Thyroid gland (tissue), 4 donors: ENCODE results near the gene MTHFS. TPM values are rescaled to one million over a fixed set of nuclear protein-coding genes. Genes with fewer than 3 reads are reported as not detected.
"Not testable (repeated sequence)": the region's sequence is repeated elsewhere in the genome, so short reads cannot be mapped to it uniquely, and the experiment has no call there.

Experiments used
- DNase-seq, 2 donors: peaks; one replicate each; pipeline ENCODE4 v3.0.0-alpha.2; 2019
- H3K27ac ChIP-seq, 3 donors: fragments of 200-600 bp; sonication (generic); 1 replicate in 2 of 3; 2 replicates in 1 of 3; pipeline ENCODE4 v1.5.1; 2016 to 2019; ENCODE audit warnings: mild to moderate bottlenecking in 1 of 3, moderate library complexity in 1 of 3
- H3K27me3 ChIP-seq: fragments of 200-600 bp; sonication (generic); one replicate; pipeline ENCODE4 v1.5.1; 2019
- H3K36me3 ChIP-seq, 2 donors: fragments of 200-600 bp; sonication (generic); one replicate each; pipeline ENCODE4 v1.5.1; 2016 to 2019
- H3K4me1 ChIP-seq, 2 donors: fragments of 200-600 bp; sonication (generic); one replicate each; pipeline ENCODE4 v1.5.1; 2017 to 2019
- H3K4me3 ChIP-seq, 3 donors: fragments of 200-600 bp; sonication (generic); replicated peaks in 1 of 3; 1 replicate in 2 of 3; 2 replicates in 1 of 3; pipeline ENCODE4 v1.5.1; 2016; ENCODE audit warnings: mild to moderate bottlenecking in 1 of 3
- H3K9me3 ChIP-seq: fragments of 200-600 bp; sonication (generic); one replicate; pipeline ENCODE4 v1.5.1; 2017
- POLR2A ChIP-seq, 2 donors: fragments of 450-650 bp; IDR thresholded peaks; one replicate each; pipeline ENCODE4 v1.6.1; 2017; ENCODE audit warnings: antibody characterized with exemption in 2 of 2, mild to moderate bottlenecking in 2 of 2, moderate library complexity in 1 of 2
- WGBS, 2 donors: methylation state at CpG; one replicate each; pipeline ENCODE4 v1.1.5; 2017; 5-methylcytosine and 5-hydroxymethylcytosine counted together
- intact Hi-C: fragments of 100-400 bp; cut with DNase I; formaldehyde crosslinking; loops from one replicate; pipeline ENCODE4 v1.15.1; 2023
- total RNA-seq, 4 donors: library from RNA; depleted of rRNA; stranded (reverse); fragments of >200 nt; gene quantifications; one replicate each; pipeline ENCODE4 v1.2.3, GENCODE V29; 2016
- TF ChIP-seq, protein P1 (sequence below), 6 experiments: fragments of 200-600 bp in 3 of 6; fragments of 450-650 bp in 3 of 6; sonication (generic) in 3 of 6; IDR thresholded peaks; one replicate each; pipeline ENCODE4 v1.5.1; 2016 to 2019; ENCODE audit warnings: antibody characterized with exemption in 6 of 6, mild to moderate bottlenecking in 2 of 6, inconsistent platforms in 1 of 6, moderate library complexity in 1 of 6

Gene MTHFS
- total RNA-seq, 4 donors from 2014 or later: 18.2 to 29.5 (median 23.5) TPM

DNA sequence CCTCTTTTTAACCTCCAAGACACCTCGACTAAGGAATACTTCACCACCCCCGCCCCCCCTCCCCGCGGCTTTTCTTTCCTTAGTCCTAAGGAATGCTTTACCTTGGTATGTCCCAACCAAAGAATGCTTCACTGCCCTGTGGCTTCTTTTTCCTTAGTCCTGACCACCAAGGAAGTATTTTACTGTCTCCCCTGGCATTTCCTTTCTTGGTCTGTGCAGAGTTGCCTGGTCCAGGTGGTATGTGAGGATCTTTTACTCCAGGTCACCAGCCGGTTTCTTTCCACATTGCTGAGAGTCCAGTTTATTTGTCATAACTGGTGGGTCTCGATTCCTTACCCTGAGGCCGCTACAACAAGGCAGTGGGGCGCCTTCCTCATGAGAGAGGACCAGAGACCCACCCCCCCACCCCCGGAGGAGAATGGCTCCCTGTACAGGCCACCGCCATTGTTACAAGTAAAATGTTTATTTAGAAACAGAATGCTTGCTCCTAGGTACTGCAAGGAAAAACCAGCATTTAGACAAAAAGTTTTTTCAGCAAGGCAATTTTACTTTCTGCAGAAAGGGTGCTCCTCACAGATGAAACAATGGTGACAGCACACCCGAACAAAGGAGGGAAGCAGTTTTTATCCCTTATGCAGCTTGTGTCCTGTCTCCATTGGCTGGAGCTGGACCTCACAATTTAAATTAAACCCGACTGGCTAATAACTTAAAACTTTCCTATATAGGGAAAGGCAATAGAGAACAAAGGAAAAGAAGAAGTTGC lies 23.1 kb upstream of the MTHFS start:
- Histone ChIP-seq H3K27me3 (no peaks in the 10 kb centered on the region), H3K4me1 (peaks cover 4 to 8% of the 10 kb centered on the region in 2 donors), H3K9me3 (no peaks in the 10 kb centered on the region), H3K27ac (no peak overlapping the region), H3K4me3 (no peak overlapping the region), H3K36me3 (peaks cover 0 to 6% of the 10 kb centered on the region in 2 donors)
- DNase-seq: no peak
- no peak for TF ChIP-seq POLR2A (IDR thresholded peaks at IDR 0.05)
- TF ChIP-seq, protein P1, sequence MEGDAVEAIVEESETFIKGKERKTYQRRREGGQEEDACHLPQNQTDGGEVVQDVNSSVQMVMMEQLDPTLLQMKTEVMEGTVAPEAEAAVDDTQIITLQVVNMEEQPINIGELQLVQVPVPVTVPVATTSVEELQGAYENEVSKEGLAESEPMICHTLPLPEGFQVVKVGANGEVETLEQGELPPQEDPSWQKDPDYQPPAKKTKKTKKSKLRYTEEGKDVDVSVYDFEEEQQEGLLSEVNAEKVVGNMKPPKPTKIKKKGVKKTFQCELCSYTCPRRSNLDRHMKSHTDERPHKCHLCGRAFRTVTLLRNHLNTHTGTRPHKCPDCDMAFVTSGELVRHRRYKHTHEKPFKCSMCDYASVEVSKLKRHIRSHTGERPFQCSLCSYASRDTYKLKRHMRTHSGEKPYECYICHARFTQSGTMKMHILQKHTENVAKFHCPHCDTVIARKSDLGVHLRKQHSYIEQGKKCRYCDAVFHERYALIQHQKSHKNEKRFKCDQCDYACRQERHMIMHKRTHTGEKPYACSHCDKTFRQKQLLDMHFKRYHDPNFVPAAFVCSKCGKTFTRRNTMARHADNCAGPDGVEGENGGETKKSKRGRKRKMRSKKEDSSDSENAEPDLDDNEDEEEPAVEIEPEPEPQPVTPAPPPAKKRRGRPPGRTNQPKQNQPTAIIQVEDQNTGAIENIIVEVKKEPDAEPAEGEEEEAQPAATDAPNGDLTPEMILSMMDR (IDR thresholded peaks at IDR 0.05): no peak
- WGBS, 2 donors: 92 to 97% methylated on average over 12 of the region's 12 CpGs
- intact Hi-C loops: loop anchor here (10.0 kb wide), 1 partner anchor 235 kb away; the partner anchor contains the start of gene FAH

DNA sequence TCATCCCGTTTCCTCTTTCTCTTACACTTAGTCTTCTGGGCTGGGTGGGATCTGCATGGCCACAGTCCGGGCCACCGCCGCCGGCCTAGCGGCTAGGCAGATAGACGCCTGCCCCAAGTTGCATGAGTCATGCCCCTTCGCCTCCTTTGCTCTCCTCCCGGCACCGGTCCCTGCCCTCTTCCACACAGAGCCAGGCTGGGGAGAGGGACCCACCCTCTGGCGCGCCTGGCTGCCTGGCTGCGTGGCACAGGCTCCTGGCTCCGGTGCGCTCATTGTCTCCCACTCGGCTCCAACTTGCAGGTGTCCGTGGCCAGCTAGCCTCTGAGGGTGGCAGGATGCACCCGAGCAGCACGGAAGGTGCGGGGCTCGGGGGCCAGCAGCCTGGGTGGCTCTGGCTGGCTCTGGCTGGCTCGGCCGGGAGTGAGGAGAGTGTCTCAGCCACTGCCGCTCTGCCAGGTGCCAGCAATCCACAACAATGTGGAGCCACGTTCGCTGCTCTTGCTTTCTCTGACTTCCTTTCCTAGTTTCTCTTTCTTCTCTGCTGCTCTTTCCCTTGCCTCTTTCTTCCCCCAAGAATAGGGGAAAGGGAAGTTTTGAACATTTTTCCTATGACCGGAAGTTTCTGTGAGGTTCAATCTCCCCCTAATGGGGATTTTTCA lies 22.4 kb upstream of the MTHFS start:
- Histone ChIP-seq H3K9me3 (no peaks in the 10 kb centered on the region), H3K27ac (no peak overlapping the region), H3K27me3 (no peaks in the 10 kb centered on the region), H3K36me3 (peaks cover 0 to 6% of the 10 kb centered on the region in 2 donors), H3K4me1 (peaks cover 1 to 5% of the 10 kb centered on the region in 2 donors), H3K4me3 (no peak overlapping the region)
- DNase-seq: no peak
- intact Hi-C loops: no loop called here
- 94 to 96% methylated on average over 26 of the region's 27 CpGs for WGBS, 2 donors
- TF ChIP-seq POLR2A (IDR thresholded peaks at IDR 0.05): no peak
- TF ChIP-seq, protein P1 (IDR thresholded peaks at IDR 0.05): no peak

DNA sequence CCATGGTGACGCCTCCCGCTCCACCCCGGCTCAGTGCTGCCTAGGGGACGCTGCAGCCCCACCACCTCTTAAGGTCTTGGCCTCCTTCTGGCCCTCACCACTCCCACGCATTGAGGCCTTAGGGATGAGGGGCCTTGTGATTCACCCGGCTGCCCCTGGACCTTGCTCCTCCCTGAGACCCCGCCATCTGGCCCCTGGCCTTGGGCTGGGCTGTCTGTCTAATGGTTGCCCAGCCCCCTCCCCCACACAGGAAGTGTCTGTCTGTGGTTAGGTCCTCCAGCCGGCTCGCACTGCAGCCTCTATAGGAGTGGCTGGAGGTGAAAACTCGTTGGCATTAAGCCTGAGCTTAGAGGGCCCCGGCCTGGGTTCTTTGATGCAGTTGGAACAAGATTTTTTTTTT lies 21.5 kb upstream of the MTHFS start:
- no peak for DNase-seq
- Histone ChIP-seq H3K27me3 (no peaks in the 10 kb centered on the region), H3K27ac (no peak overlapping the region), H3K36me3 (peaks cover 0 to 6% of the 10 kb centered on the region in 2 donors), H3K4me1 (peaks cover 0 to 5% of the 10 kb centered on the region in 2 donors), H3K4me3 (no peak overlapping the region), H3K9me3 (no peaks in the 10 kb centered on the region)
- TF ChIP-seq, protein P1 (IDR thresholded peaks at IDR 0.05): no peak
- no peak for TF ChIP-seq POLR2A (IDR thresholded peaks at IDR 0.05)
- intact Hi-C loops: no loop called here
- WGBS, 2 donors: 90 to 92% methylated on average over 11 of the region's 11 CpGs

DNA sequence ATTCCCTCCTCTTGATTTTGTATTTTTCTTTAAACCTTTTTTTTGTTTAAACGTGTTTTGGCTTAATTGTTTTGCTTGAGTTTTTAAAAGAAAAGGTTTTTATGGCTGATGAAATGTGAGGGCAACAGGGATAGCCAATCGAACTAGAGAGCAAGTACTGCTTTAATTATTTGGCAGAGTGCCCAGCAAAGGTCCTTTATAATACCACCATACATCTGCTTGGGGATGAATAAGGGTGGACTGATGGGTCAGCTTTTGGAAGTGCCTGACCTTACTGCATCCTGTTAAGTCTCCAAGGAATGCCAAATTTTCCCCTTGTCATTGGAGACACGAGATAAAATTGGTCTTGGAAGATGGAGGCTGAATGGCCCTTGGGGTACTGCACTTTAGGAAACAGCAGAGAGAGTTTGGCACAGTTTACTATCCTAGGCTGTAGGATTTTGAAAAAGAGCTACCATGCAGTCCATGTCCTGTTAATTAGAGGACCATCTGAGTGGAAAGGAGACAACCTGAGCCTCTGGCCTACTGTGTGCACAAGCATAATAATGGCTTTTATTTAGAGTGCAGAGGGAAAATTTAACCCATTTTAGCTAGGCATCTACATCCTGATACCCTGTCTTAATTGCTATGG lies 19.8 kb upstream of the MTHFS start:
- intact Hi-C loops: no loop called here
- Histone ChIP-seq H3K4me3 (no peak overlapping the region), H3K27me3 (no peaks in the 10 kb centered on the region), H3K4me1 (no peaks in the 10 kb centered on the region), H3K9me3 (no peaks in the 10 kb centered on the region), H3K36me3 (peaks cover 0 to 4% of the 10 kb centered on the region in 2 donors), H3K27ac (no peak overlapping the region)
- no peak for TF ChIP-seq POLR2A (IDR thresholded peaks at IDR 0.05)
- TF ChIP-seq, protein P1 (IDR thresholded peaks at IDR 0.05): no peak
- DNase-seq: no peak
- 62 to 64% methylated on average over 3 of the region's 3 CpGs for WGBS, 2 donors

DNA sequence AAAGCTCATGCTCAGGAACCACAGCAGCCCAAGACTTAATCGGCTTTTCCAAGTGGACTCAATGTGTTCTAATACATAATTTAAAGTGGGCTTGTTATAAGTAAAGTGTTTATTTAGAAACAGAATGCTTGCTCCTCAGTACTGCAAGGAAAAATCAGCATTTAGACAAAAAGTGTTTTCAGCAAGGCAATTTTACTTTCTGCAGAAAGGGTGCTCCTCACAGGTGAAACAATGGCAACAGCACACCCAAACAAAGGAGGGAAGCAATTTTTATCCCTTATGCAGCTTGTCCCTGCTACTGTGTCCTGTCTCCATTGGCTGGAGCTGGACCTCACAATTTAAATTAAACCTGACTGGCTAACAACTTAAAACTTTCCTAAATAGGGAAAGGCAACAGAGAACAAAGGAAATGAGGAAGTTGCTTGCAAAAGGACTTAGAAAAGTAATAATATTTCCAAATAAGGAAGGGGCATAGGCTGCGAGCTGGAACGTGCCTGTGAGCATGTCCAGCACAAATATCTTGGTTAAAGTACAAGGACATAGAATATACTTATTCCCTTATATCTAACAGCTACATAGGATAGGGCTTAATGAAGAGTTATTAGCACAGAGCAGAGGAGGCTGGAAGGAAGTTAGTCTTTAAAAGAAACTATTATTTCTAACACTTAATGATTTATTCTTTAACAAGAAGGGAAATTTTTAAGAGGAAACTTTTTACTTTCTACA lies 19.1 kb upstream of the MTHFS start:
- H3K9me3 ChIP-seq, H3K27ac ChIP-seq, H3K27me3 ChIP-seq, intact Hi-C loops, DNase-seq, H3K36me3 ChIP-seq, H3K4me1 ChIP-seq, H3K4me3 ChIP-seq: not testable (repeated sequence)
- WGBS, 2 donors: 96 to 98% methylated on average over 3 of the region's 3 CpGs
